H1 (cell line): ENCODE measurements around the gene IPO9. TPM values are rescaled to one million over a fixed set of nuclear protein-coding genes. Genes with fewer than 3 reads are reported as not detected.

Experiments used
- CBX8 ChIP-seq: fragments of 300-800, 300-1000 bp; sonication (generic); IDR thresholded peaks from 2 replicates; pipeline ENCODE4 v1.7.1; 2016; ENCODE audit warnings: low read depth, low read length, borderline replicate concordance
- EGR1 ChIP-seq: IDR thresholded peaks from 2 replicates; pipeline ENCODE4 v1.6.1; 2011; ENCODE audit warnings: low read depth, low read length, borderline replicate concordance
- GTF2F1 ChIP-seq: IDR thresholded peaks from 2 replicates; pipeline ENCODE4 v1.6.1; 2012; ENCODE audit warnings: low read depth, low read length, improper control_type of control experiment, borderline replicate concordance
- JUND ChIP-seq: IDR thresholded peaks from 2 replicates; pipeline ENCODE4 v1.6.1; 2011; ENCODE audit warnings: mild to moderate bottlenecking, improper control_type of control experiment, low read length
- PHF8 ChIP-seq: fragments of 200-600 bp; sonication (generic); conservative IDR thresholded peaks from 2 replicates; pipeline ENCODE4 v1.7.1; 2012; ENCODE audit warnings: low read depth, mild to moderate bottlenecking, inconsistent platforms, low read length, moderate library complexity
- RXRA ChIP-seq: IDR thresholded peaks from 2 replicates; pipeline ENCODE4 v1.6.1; 2011; ENCODE audit warnings: low read depth, mild to moderate bottlenecking, low read length, moderate library complexity; ENCODE audit not compliant: insufficient read depth
- TAF1 ChIP-seq: IDR thresholded peaks from 2 replicates; pipeline ENCODE4 v1.6.1; 2011; ENCODE audit warnings: mild to moderate bottlenecking, low read depth, low read length
- ZNF274 ChIP-seq: IDR thresholded peaks from 2 replicates; pipeline ENCODE4 v1.7.0; 2012; ENCODE audit warnings: low read length, borderline replicate concordance; ENCODE audit errors: extremely low read depth
- polyA plus RNA-seq, 7 experiments: library from polyadenylated mRNA; depleted of rRNA in 3 of 7; stranded (reverse) in 5 of 7; unstranded in 2 of 7; fragments of >200 nt in 5 of 7; fragments of 200-250 nt in 2 of 7; gene quantifications; 1 replicate in 5 of 7; 2 replicates in 1 of 7; 4 replicates in 1 of 7; pipeline versions ENCODE4 v1.2.1 to v1.2.3, GENCODE V29; 2011 to 2013; ENCODE audit warnings: missing spikeins in 2 of 7, mixed read lengths in 2 of 7
- total RNA-seq: library from RNA; stranded (reverse); fragmentation: NEBNext Ultra II Directional; extraction: Animal tissue kit (Norgen Biotek cat#: 25700); gene quantifications from 2 replicates; pipeline ENCODE4 v1.2.1, GENCODE V29; 2021
- TF ChIP-seq, protein P1 (sequence below): fragments of 300-600 bp; sonication (generic); IDR thresholded peaks from 2 replicates; pipeline ENCODE4 v1.7.1; 2012; ENCODE audit warnings: low read length, moderate library complexity, mild to moderate bottlenecking, inconsistent platforms; ENCODE audit not compliant: insufficient replicate concordance
- TF ChIP-seq, protein P2 (sequence below): IDR thresholded peaks from 2 replicates; pipeline ENCODE4 v1.6.1; 2011; ENCODE audit warnings: low read depth, mild to moderate bottlenecking, low read length; ENCODE audit not compliant: insufficient read depth
- TF ChIP-seq, protein P3 (sequence below): IDR thresholded peaks from 2 replicates; pipeline ENCODE4 v1.6.1; 2012; ENCODE audit warnings: inconsistent platforms

Gene IPO9
- total and polyA plus RNA-seq, 2 of the 8 experiments (the other 6 are each of a cell fraction or from before 2014, with no cell fraction given): 61.0 to 122 TPM

DNA sequence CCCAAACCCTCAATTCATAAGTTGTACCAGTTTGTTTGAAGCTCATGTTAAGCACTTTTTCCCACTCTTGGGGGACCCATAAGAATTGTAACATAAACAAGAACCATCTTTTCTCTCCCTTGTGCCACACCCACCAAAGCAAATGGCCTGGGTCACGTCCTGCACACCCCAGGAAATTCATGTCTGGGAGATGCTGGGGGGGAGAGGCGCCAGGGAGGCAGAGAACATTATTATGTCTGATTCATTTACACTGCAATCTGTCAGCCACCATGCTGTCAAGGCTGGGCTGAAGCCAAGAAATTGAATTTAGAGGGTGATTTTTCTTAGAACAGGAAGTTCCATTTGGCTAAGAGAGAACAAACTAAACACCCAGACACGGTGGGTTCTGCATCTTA is 37.2 kb upstream of the IPO9 start (continued):
- TF ChIP-seq, protein P1, sequence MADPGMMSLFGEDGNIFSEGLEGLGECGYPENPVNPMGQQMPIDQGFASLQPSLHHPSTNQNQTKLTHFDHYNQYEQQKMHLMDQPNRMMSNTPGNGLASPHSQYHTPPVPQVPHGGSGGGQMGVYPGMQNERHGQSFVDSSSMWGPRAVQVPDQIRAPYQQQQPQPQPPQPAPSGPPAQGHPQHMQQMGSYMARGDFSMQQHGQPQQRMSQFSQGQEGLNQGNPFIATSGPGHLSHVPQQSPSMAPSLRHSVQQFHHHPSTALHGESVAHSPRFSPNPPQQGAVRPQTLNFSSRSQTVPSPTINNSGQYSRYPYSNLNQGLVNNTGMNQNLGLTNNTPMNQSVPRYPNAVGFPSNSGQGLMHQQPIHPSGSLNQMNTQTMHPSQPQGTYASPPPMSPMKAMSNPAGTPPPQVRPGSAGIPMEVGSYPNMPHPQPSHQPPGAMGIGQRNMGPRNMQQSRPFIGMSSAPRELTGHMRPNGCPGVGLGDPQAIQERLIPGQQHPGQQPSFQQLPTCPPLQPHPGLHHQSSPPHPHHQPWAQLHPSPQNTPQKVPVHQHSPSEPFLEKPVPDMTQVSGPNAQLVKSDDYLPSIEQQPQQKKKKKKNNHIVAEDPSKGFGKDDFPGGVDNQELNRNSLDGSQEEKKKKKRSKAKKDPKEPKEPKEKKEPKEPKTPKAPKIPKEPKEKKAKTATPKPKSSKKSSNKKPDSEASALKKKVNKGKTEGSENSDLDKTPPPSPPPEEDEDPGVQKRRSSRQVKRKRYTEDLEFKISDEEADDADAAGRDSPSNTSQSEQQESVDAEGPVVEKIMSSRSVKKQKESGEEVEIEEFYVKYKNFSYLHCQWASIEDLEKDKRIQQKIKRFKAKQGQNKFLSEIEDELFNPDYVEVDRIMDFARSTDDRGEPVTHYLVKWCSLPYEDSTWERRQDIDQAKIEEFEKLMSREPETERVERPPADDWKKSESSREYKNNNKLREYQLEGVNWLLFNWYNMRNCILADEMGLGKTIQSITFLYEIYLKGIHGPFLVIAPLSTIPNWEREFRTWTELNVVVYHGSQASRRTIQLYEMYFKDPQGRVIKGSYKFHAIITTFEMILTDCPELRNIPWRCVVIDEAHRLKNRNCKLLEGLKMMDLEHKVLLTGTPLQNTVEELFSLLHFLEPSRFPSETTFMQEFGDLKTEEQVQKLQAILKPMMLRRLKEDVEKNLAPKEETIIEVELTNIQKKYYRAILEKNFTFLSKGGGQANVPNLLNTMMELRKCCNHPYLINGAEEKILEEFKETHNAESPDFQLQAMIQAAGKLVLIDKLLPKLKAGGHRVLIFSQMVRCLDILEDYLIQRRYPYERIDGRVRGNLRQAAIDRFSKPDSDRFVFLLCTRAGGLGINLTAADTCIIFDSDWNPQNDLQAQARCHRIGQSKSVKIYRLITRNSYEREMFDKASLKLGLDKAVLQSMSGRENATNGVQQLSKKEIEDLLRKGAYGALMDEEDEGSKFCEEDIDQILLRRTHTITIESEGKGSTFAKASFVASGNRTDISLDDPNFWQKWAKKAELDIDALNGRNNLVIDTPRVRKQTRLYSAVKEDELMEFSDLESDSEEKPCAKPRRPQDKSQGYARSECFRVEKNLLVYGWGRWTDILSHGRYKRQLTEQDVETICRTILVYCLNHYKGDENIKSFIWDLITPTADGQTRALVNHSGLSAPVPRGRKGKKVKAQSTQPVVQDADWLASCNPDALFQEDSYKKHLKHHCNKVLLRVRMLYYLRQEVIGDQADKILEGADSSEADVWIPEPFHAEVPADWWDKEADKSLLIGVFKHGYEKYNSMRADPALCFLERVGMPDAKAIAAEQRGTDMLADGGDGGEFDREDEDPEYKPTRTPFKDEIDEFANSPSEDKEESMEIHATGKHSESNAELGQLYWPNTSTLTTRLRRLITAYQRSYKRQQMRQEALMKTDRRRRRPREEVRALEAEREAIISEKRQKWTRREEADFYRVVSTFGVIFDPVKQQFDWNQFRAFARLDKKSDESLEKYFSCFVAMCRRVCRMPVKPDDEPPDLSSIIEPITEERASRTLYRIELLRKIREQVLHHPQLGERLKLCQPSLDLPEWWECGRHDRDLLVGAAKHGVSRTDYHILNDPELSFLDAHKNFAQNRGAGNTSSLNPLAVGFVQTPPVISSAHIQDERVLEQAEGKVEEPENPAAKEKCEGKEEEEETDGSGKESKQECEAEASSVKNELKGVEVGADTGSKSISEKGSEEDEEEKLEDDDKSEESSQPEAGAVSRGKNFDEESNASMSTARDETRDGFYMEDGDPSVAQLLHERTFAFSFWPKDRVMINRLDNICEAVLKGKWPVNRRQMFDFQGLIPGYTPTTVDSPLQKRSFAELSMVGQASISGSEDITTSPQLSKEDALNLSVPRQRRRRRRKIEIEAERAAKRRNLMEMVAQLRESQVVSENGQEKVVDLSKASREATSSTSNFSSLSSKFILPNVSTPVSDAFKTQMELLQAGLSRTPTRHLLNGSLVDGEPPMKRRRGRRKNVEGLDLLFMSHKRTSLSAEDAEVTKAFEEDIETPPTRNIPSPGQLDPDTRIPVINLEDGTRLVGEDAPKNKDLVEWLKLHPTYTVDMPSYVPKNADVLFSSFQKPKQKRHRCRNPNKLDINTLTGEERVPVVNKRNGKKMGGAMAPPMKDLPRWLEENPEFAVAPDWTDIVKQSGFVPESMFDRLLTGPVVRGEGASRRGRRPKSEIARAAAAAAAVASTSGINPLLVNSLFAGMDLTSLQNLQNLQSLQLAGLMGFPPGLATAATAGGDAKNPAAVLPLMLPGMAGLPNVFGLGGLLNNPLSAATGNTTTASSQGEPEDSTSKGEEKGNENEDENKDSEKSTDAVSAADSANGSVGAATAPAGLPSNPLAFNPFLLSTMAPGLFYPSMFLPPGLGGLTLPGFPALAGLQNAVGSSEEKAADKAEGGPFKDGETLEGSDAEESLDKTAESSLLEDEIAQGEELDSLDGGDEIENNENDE: no peak
- TF ChIP-seq, protein P2, sequence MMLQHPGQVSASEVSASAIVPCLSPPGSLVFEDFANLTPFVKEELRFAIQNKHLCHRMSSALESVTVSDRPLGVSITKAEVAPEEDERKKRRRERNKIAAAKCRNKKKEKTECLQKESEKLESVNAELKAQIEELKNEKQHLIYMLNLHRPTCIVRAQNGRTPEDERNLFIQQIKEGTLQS: no peak
- TF ChIP-seq TAF1 (no peak), RXRA (no peak), CBX8 (no peak), PHF8 (no peak), JUND (no peak), ZNF274 (no peak), GTF2F1 (no peak), EGR1 (no peak)
- TF ChIP-seq, protein P3, sequence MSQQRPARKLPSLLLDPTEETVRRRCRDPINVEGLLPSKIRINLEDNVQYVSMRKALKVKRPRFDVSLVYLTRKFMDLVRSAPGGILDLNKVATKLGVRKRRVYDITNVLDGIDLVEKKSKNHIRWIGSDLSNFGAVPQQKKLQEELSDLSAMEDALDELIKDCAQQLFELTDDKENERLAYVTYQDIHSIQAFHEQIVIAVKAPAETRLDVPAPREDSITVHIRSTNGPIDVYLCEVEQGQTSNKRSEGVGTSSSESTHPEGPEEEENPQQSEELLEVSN: no peak
